Left cardiac atrium (tissue), 4 donors: ENCODE data around the gene UTP14A. TPM values are rescaled to one million over a fixed set of nuclear protein-coding genes. Genes with fewer than 3 reads are reported as not detected.

ENCODE experiments used
- ATAC-seq, 2 donors: fragments of 200-7000 bp; cut with Tn5 transposase; one replicate each; pipeline ENCODE4 v1.9.1; 2020; ENCODE audit warnings: mild to moderate bottlenecking in 2 of 2, moderate library complexity in 2 of 2
- DNase-seq: peaks from one replicate; pipeline ENCODE4 v3.0.0-alpha.2; 2020
- intact Hi-C, 2 donors: fragments of 100-400 bp; cut with DNase I; formaldehyde crosslinking; loops; one replicate each; pipeline versions ENCODE4 v1.14.1 to v1.15.1; 2022 to 2023
- total RNA-seq, 2 donors: library from RNA; stranded (reverse); fragmentation: NEBNext Ultra II Directional; extraction: Animal tissue kit (Norgen Biotek cat#: 25700); gene quantifications; one replicate each; pipeline ENCODE4 v1.2.1, GENCODE V29; 2021
- donor health status: DM: no; HTN: yes; CAD: no.
- donor health status: DM: no; HTN: yes; CAD: no; lungs with severe emphysema.
- donor health status: DM: yes; HTN: yes; CAD: no.
- donor health status: Dilated cardiomyopathy.

UTP14A gene
- total RNA-seq, 2 donors from 2014 or later = 7.7 to 13.7 TPM

- no peak for ATAC-seq
- intact Hi-C loops = no loop called here
- DNase-seq = no peak
Measured at GRCh38 chrX:129938081-129938480, 32.1 kb downstream of the UTP14A start.

GRCh38 chrX:129939986-129940385, 34.0 kb downstream of the UTP14A start:
- intact Hi-C loops = no loop called here
- no peak for ATAC-seq
- DNase-seq = no peak

DNA sequence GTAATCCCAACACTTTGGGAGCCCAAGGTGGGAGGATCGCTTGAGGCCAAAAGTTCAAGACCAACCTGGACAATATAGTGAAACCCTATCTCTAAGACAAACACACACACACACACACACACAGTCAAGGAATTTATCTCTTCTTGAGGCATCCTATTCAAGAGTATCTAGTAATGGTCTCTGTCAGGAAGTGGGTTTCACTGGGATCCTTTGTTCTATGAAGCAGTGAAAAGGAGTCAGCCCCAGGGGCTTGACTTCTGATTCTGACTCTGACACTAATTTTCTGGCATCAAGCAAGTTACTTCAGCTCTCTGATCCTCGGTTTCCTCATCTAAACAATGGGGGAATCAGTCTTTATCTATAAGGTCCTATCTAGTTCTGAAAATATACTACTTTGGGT, 34.8 kb downstream of the UTP14A start:
- intact Hi-C loops = no loop called here
- no peak for DNase-seq
- ATAC-seq = no peak

DNA sequence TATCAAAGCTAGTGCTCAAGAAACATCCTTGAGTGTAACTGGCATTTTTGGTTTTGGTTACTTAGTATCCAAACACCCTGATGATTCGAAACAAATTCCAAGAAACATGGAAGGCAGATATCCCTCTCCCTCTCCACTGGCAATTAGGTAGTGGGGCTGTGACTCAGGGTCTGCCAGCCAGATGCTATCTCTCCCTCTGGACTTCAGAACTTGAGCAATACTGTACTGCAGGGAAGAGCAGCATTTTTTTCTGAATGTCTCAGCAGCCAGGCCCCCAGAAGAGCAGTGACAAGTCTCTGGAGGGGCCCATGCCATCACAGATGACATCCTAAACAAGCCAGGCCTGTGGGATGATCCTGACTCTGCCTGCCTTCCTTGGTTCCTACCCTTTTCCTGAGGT, 39.2 kb downstream of the UTP14A start:
- no peak for ATAC-seq
- intact Hi-C loops = no loop called here
- no peak for DNase-seq

DNA sequence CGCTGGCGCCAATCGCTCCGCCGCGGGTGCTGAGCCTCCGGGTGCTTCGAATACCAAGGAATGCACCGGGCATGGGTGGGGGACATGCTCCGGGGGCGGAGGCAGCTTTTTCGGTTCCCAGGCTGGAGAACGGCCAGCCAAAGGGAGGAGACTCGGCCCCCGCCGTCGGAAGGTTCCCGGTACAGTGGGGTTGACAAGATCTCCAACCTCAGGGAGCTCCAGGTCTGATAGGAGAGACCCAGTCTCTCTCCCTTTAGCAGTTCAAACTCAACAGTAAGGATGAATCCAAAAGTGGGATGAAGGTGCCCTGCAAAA, 47.3 kb downstream of the UTP14A start:
- DNase-seq (no peak), ATAC-seq (no peak)
- intact Hi-C loops = no loop called here

- intact Hi-C loops = no loop called here
- DNase-seq (no peak), ATAC-seq (no peak)
Measured at GRCh38 chrX:129953881-129954280, 47.9 kb downstream of the UTP14A start.

DNA sequence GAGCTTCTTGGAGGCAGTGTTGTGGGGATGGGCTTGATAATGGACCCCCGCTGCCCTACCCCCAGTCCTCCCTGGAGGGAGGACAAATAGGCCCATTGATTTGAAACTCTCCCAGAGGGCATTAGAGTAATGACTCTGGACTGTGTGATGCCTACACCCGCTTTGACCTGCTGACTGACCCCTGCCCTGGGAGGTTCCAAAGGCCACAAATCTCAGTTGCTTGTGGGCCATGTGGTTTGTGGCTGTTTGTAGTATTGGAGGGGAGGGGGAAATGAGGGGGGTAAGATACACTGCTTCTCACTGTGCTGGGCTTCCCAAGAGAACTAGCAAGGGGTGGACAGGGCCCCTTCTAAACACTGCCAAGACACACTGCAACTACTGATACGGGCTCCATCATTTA, 48.8 kb downstream of the UTP14A start:
- ATAC-seq (no peak), DNase-seq (no peak)
- intact Hi-C loops = no loop called here

DNA sequence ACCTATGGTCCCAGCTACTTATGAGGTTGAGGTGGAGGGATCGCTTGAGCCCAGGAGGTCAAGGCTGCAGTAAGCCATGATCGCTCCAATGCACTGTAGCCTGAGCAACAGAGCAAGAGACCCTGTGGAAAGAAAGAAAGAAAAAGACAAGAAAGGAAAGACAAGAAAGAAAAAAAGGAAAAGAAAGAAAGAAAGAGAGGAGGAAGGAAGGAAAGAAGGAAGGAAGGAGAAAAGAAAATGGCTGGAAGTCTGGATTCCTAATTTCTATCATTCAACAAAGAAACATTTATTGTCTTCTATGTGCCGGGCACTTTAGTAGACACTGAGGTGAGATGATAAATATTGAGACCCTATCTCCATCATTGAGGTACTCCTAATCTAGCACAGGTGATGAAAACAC, 49.7 kb downstream of the UTP14A start:
- ATAC-seq (no peak), DNase-seq (no peak)
- intact Hi-C loops = no loop called here

DNA sequence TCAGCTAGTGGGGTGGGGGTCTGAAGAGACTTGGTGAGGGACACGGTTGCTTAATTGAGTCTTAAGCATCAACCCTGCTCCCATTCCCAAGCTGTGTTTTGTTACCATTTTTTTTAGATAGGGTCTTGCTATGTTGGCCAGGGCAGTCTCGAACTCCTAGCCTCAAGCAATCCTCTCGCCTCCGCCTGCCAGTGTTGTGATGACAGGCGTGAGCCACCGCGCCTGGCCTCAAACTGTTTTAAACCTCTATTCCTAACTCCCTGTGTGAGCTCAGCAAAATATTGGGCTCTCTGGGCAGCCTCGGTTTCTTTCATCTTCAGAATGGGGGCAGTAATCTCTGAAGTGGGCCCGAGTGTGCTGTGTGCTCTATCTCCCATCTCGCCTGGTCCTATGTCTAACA, 50.2 kb downstream of the UTP14A start:
- intact Hi-C loops = no loop called here
- ATAC-seq = no peak
- DNase-seq = no peak

DNA sequence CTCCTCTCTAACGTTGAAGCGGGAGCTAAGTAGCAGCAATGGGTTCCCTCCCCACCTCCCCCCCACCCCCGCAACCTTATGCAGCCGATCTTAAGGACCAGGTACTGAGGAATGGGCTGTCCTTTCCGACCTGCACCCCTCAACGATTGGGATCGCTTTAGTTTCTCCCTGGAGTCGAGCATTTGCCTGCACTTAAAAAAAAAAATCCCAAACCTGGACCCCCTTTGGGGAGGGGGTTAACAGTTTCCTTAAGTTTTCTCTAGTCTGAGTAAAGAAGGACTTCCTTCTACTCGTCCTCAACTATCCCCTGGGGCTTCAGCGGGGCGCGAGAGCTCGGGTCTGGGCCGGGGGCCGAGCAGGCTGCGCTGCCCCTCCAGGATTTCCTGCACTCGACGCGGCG, 50.8 kb downstream of the UTP14A start:
- intact Hi-C loops = no loop called here
- DNase-seq = no peak
- ATAC-seq = no peak

DNA sequence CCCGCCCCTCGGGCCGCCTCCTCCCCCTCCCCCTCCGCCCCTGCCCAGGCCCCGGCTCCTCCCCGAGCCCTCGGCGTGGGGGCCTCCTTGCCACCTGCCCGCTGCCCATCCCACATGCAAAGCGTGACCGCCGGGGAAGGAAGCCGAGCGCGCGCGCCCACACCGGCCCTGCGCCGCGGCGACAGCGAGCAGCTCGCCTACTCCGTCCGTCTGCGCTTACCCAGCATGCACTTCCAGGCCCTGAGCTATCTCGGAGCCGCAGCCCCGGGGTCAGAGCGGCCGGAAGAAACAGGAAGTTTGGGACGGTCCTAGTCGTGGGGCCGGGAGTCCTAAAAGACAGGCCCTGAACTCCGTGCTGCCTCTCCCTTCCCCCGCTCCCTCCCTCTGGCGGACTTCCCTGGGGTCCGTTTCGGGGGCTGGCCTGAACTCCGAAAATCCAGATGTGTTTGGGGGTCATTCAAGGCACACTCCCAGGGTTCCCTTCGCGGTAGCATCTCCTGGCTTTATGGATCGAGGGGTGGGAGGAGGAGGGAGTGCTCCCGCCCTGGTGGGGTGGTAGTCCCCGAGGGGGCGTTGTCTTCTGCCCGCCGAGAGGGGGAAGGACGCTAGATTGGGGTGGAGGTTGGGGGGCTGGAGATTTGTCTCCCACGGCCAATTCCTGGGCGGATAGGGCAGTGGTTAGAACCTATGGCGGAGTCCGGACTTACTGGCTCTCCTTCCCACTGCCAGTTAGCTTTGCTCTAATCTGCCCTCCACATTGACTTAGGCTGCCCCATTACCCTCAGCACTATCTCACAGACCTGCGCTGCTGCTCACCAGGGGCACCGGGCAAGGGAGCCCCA, 51.5 kb downstream of the UTP14A start:
- intact Hi-C loops = no loop called here
- ATAC-seq (peak; percentile 84 to 89), DNase-seq (peak; percentile 72)

GRCh38 chrX:129958083-129958465, 52.1 kb downstream of the UTP14A start:
- intact Hi-C loops = no loop called here
- no peak for DNase-seq
- no peak for ATAC-seq

DNA sequence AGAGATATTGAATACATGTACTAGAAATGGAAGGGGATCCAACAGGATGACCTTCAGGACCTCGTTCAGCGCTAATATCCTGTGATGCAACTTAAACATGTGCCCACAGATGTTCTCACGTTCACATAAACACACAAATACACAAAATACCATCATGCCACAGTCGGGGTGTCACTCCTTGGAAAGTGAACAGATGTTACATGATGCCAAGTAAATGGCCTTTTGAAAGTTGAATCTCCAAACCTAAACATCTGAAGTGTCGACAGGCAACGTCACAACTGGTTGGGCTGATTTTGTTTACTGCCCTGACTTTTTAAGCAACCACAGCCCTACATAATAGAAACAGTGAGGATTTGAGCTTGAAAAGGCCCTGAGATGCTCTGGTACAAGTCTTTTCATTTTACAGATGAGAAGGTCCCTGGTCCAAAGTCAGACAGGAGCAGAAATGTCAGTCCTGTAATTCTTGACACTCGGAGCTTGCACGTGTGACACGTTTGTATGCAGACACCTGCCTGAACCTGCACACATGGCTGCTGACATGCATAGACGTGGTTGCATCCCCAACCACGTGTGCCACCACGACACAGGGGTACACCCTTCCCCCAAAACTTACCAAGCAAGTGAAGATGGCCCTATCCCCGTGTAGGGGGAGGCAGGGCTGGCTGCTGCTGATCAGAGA, 53.0 kb downstream of the UTP14A start:
- ATAC-seq (no peak), DNase-seq (no peak)
- intact Hi-C loops = no loop called here

- DNase-seq = no peak
- intact Hi-C loops = no loop called here
- peak in 1 of 2 donors; percentile 39 for ATAC-seq
Measured at GRCh38 chrX:129959493-129959832, 53.5 kb downstream of the UTP14A start.

DNA sequence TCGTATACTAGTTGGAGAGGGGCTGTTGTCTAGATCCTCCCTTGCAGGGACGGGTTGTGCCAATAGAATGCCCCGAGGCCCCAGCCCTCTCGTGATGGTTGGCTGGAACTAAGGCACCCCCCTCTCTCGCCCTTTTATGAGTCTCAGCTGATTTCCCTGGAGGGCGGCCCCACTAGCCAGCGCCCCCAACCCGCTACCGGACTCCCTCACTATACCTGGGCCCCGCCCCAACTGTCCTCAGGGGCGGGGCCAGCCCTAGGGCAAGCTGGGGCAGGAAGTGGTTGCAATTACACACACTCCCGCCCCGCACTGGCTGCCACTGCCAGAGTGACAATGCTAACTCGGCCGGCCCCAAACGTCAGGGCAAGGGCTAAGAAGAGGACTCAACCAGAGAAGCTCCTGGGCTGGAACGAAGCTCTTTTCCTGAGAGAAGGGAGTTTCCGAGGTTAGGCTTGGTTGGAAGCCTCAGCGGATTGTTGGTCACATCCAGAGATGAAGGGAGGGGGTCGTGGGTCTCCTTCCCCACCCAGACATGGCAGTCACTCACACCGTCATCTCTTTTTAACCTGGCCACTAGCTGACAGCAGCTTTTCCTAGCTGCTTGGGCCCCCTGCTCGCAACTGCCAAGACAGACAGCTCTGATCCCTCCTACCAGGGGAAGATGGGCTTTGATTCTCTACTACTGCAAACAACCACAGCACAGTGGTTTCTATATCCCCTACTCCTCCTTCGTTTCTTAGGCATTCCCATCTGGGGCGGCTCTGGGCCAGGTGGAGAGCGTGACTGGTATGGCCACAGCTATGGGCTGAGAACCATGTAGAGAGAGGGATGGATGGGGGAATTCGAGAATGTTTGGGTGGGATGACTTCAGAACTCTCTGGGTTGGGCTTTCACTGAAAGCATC, 55.5 kb downstream of the UTP14A start:
- intact Hi-C loops = no loop called here
- DNase-seq (peak; percentile 52), ATAC-seq (peak; percentile 57 to 78)

GRCh38 chrX:129963729-129964128, 57.8 kb downstream of the UTP14A start:
- intact Hi-C loops = no loop called here
- DNase-seq = no peak
- ATAC-seq = no peak

- DNase-seq (no peak), ATAC-seq (no peak)
- intact Hi-C loops = no loop called here
Measured at GRCh38 chrX:129965166-129965565, 59.2 kb downstream of the UTP14A start.

- intact Hi-C loops = no loop called here
- DNase-seq (no peak), ATAC-seq (no peak)
Measured at GRCh38 chrX:129968968-129969367, 63.0 kb downstream of the UTP14A start.

- intact Hi-C loops = no loop called here
- DNase-seq = no peak
- ATAC-seq = no peak
Measured at GRCh38 chrX:129976441-129976840, 70.5 kb downstream of the UTP14A start.
